Forelimb muscle (tissue), 1 donor: ENCODE data around the gene SGPL1. TPM values are rescaled to one million over a fixed set of nuclear protein-coding genes. Genes with fewer than 3 reads are reported as not detected.
A peak's percentile ranks its signal among the peaks of the same experiment; 100 is the strongest.
"Not testable (repeated sequence)": the region's sequence is repeated elsewhere in the genome, so short reads cannot be mapped to it uniquely, and the experiment has no call there.

Experiments
- DNase-seq: peaks from one replicate; pipeline ENCODE4 v3.0.0-alpha.2; 2013; ENCODE audit warnings: low read depth
- polyA plus RNA-seq: library from polyadenylated mRNA; unstranded; fragments of 120-200 nt; gene quantifications from one replicate; pipeline ENCODE4 v1.2.1, GENCODE V29; 2013; ENCODE audit not compliant: insufficient read length

Gene SGPL1
- polyA plus RNA-seq, 1 donor: 26.7 TPM

DNA sequence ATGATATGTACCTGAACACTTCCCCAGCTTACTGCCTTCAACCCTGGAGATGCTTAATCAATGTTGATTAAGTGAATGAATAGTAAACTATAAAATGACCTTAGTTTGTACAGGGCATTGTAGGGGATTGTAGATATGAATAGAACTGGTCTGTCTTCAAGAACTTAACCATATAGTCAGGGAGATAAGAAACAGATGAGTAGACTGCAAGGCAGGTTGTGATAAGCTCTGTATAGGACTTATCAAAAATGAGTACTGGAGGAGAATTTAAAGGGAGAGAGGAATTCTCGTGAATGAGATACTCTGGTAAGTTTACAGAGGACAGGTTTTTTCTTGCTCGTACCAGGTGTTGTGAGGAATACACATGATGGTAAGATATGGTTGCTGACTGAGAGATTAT lies 27.6 kb downstream of the SGPL1 start:
- DNase-seq: no peak

- no peak for DNase-seq
Measured at GRCh38 chr10:70843776-70844489, 28.2 kb downstream of the SGPL1 start.

DNA sequence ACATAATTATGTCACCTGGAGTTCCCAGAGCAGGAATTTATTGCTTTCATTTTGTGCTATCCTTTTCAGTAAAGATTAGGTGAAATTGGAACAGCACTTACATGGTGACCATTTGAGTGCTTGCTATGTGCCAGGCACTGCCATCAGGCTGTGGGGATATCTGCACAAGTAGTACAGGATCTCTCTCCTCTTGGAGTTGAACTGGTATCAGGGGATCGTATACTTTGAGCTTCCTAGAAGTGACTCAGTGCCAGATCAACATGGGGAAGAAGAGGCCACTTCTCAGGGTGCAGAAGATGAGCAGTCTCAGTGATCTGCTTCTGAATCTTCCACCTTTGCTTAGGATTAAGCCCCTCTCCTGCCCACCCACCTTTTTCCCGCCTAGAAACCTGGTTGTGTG lies 29.5 kb downstream of the SGPL1 start:
- DNase-seq: no peak

GRCh38 chr10:70845816-70846215 lies 30.1 kb downstream of the SGPL1 start:
- no peak for DNase-seq

GRCh38 chr10:70846795-70847194 lies 31.0 kb downstream of the SGPL1 start:
- no peak for DNase-seq

GRCh38 chr10:70847659-70848360 lies 32.1 kb downstream of the SGPL1 start:
- DNase-seq: no peak

DNA sequence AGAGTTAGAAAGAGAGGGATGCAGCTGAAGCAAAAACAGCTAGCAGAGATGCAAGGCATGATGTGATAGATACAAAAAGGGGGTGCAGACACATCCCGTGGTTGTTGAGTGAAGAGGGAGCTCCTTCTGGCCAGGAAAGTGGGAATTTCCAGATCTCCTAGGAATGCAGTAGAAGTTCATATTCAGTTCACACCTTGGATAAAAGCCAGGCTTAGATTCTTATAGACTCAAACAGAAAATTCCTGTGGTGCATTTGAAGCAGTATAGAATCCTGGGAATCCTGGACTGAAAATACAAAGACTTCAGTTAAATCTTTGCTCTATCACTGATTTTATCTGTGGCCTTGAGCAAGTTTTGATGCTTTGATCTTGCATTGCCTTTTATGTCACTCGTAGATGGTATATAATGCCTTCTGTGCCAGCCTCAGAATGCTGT lies 33.9 kb downstream of the SGPL1 start:
- DNase-seq: no peak

DNA sequence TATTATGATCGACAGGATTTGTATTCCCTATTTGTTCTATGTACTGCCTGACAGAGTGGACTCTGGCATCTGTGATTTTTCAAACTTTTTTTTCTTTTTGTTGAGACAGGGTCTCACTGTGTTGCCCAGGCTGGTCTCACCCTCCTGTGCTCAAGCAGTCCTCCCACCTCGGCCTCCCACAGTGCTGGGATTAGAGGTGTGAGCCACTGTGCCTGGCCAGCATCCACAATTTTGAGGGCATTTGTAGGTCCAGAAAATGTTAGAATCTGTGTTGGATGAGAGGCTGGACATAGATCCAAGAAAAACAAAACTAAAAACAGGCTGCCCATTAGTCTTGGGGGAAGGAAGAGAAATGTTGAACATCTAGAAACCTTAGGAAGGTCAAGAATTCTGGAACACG lies 34.3 kb downstream of the SGPL1 start:
- no peak for DNase-seq

- DNase-seq: no peak
Measured at GRCh38 chr10:70851597-70852475, 36.1 kb downstream of the SGPL1 start.

GRCh38 chr10:70853038-70853437 lies 37.3 kb downstream of the SGPL1 start:
- DNase-seq: no peak

GRCh38 chr10:70853457-70853856 lies 37.7 kb downstream of the SGPL1 start:
- DNase-seq: no peak

- no peak for DNase-seq
Measured at GRCh38 chr10:70856454-70856853, 40.7 kb downstream of the SGPL1 start.

DNA sequence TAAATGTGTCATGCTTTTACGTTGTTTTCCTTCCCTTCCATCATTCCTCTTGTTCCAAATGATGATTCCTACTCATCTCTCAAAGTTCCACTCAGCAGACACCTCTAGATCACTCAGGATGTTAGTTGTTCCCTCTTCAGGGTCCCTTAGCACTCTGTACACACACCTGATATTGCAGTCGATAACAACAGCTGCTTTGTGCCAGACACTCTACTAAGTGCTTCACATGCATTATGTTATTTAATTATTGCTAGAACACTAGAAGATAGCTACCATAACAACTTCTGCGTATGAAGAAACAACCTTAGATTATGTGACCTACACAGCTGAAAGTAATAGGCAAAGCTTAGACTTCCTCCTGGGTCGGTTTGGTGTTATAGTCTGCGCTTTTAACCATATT lies 43.0 kb downstream of the SGPL1 start:
- no peak for DNase-seq

GRCh38 chr10:70861495-70862197 lies 45.9 kb downstream of the SGPL1 start:
- DNase-seq: not testable (repeated sequence)

- no peak for DNase-seq
Measured at GRCh38 chr10:70863470-70864160, 47.9 kb downstream of the SGPL1 start.

DNA sequence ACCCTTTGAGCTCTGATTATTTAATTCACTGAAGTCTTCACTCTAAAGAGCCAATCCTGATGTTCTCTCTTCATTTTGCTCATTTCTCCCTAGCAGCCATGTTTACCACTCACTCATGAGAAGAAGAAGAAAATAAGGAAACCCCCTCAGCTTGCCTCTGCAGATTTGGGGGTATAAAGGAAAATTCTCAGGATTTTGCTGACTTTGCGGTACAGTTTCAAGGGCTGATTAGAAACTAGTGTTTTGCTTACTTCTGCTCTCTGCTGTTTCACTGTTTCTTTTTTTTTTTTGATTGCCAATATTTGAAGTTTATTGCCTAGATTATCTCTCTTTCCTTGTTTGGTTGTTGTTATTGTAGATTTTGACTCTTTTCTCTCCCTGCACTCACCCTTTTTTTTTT lies 49.2 kb downstream of the SGPL1 start:
- no peak for DNase-seq

- no peak for DNase-seq
Measured at GRCh38 chr10:70866424-70866823, 50.7 kb downstream of the SGPL1 start.

GRCh38 chr10:70872291-70872690 lies 56.5 kb downstream of the SGPL1 start:
- DNase-seq: no peak

DNA sequence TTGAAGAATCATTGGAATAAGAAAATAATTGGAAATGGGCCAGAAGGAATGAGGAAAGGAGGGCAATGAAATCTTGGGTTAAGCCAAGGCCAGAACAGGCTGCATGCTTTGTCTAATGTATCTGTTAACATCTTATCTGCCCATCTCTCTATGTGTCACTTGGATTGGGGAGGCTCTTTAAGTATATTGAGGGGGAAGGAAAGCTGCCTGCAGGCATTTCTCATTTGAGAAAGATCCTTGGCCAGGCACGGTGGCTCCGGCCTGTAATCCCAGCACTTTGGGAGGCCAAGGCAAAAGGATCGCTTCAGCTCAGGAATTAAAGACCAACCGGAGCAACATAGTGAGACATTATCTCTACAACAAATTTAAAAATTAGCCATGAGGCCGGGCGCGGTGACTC lies 58.3 kb downstream of the SGPL1 start:
- DNase-seq: no peak

DNA sequence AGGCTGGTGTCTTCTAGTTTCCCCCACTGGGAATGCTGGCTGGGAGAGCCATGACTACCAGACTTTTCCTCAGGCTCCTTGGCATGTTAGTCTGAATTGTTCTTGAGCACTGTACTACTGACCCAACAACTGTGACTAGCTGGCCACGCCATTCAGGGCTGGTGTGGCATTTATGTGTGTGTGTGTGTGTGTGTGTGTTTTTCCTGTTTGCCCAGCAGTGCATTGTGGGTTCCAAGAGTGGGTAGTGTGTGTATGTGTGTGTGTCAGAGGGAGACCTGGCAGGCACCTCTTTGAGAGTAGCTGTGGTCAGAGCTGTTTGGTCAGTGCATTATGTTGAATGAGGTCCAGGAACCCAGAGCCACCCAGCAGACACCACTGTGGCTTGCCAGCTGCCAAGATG lies 63.5 kb downstream of the SGPL1 start:
- DNase-seq: no peak

- peak; percentile 34 for DNase-seq
Measured at GRCh38 chr10:70880077-70880534, 64.4 kb downstream of the SGPL1 start.
